ENCODE results near the gene SPECC1L.

SPECC1L gene

DNA sequence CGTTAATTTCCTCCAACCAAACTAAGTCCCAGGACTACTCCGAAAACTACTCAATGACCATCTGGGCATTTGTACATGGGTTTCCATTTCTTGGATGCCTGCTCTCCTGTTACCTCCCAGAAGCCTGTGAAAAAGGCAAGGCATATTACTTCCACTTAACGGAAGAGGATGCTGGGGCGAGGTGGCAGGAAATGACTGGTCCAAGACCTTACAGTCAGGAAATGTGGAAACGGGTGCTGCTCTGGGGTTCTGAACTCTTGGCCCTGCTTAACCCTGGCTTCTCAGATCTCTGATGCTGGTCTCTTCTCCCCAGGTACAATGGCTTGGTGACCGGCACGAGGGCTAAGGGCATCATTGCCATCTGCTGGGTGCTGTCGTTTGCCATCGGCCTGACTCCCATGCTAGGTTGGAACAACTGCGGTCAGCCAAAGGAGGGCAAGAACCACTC lies 169.7 kb downstream of the SPECC1L start:
- H3K4me3 ChIP-seq (replicated peaks; ENCODE audit: low read depth, low read length) = no peak overlapping the region
- TF ChIP-seq, protein P1, sequence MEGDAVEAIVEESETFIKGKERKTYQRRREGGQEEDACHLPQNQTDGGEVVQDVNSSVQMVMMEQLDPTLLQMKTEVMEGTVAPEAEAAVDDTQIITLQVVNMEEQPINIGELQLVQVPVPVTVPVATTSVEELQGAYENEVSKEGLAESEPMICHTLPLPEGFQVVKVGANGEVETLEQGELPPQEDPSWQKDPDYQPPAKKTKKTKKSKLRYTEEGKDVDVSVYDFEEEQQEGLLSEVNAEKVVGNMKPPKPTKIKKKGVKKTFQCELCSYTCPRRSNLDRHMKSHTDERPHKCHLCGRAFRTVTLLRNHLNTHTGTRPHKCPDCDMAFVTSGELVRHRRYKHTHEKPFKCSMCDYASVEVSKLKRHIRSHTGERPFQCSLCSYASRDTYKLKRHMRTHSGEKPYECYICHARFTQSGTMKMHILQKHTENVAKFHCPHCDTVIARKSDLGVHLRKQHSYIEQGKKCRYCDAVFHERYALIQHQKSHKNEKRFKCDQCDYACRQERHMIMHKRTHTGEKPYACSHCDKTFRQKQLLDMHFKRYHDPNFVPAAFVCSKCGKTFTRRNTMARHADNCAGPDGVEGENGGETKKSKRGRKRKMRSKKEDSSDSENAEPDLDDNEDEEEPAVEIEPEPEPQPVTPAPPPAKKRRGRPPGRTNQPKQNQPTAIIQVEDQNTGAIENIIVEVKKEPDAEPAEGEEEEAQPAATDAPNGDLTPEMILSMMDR (IDR thresholded peaks at IDR 0.05; ENCODE audit: low read length, missing control alignments) = no peak
- DNase-seq (ENCODE audit: low read depth) = no peak

GRCh38 chr22:24440718-24441405 lies 170.2 kb downstream of the SPECC1L start:
- no peak overlapping the region for H3K4me3 ChIP-seq (replicated peaks; ENCODE audit: low read depth, low read length)
- no peak for DNase-seq (ENCODE audit: low read depth)
- TF ChIP-seq, protein P1 (IDR thresholded peaks at IDR 0.05; ENCODE audit: low read length, missing control alignments) = no peak

- DNase-seq (ENCODE audit: low read depth) = no peak
- H3K4me3 ChIP-seq (replicated peaks; ENCODE audit: low read depth, low read length) = no peak overlapping the region
Measured at GRCh38 chr22:24441406-24442351, 171.0 kb downstream of the SPECC1L start.

DNA sequence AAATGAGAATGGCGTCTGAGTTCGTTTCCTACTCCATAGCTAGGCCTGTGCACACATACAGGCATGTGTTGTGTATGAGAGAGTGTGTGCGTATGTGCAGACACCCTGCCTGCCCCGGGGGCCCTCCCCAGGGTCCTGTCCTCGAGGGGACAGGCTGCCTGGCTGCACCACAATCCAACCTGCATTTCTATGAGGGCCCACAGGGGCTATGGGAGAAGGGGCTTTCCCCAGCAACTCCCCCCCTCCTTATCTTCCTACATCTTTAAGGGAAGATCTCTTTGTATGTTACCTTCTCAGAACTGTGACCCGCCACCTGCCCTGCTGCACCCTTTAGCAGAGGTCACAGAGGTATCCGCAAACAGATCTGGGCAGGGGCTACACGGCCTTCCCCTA lies 171.7 kb downstream of the SPECC1L start:
- DNase-seq (ENCODE audit: low read depth) = no peak
- TF ChIP-seq, protein P1 (IDR thresholded peaks at IDR 0.05; ENCODE audit: low read length, missing control alignments) = no peak
- H3K4me3 ChIP-seq (replicated peaks; ENCODE audit: low read depth, low read length) = no peak overlapping the region

More at GRCh38 chr22:24441406-24442351, 171.0 kb downstream of the SPECC1L start:
- TF ChIP-seq, protein P1 (IDR thresholded peaks at IDR 0.05; ENCODE audit: low read length, missing control alignments) = no peak

GRCh38 chr22:24443668-24444067 lies 173.0 kb downstream of the SPECC1L start:
- TF ChIP-seq, protein P1 (IDR thresholded peaks at IDR 0.05; ENCODE audit: low read length, missing control alignments) = no peak
- DNase-seq (ENCODE audit: low read depth) = no peak
- H3K4me3 ChIP-seq (replicated peaks; ENCODE audit: low read depth, low read length) = no peak overlapping the region

DNA sequence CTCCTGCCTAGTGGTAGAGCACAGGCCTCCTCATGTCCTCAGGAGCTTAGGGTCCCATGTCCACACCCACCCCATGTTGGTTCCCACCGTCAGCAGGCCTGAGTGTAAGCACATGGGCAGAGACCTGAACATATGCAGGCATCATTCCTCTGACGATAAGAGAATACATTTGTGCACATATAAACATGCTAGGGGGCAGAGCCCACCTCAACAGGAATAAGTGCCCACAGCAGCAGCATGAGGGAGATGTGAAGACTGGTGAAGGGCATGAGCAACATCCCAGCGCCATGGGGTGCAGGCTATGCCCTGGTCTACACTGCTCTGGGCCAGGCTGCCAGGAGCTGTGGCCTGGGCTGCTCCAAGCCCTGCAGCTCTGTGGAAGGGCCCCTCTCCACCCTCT lies 173.6 kb downstream of the SPECC1L start:
- no peak overlapping the region for H3K4me3 ChIP-seq (replicated peaks; ENCODE audit: low read depth, low read length)
- DNase-seq (ENCODE audit: low read depth) = no peak
- TF ChIP-seq, protein P1 (IDR thresholded peaks at IDR 0.05; ENCODE audit: low read length, missing control alignments) = no peak
